Esophagus muscularis mucosa (tissue), 4 donors: ENCODE measurements around the gene NCOA1. TPM values are rescaled to one million over a fixed set of nuclear protein-coding genes. Genes with fewer than 3 reads are reported as not detected.

ENCODE experiments used
- DNase-seq: peaks from one replicate; pipeline ENCODE4 v3.0.0-alpha.2; 2017; ENCODE audit errors: extremely low spot score
- H3K27ac ChIP-seq, 4 donors: fragments of 200-600 bp; sonication (generic); replicated peaks in 1 of 4; 1 replicate in 3 of 4; 2 replicates in 1 of 4; pipeline ENCODE4 v1.5.1; 2016 to 2019; ENCODE audit warnings: mild to moderate bottlenecking in 1 of 4
- H3K27me3 ChIP-seq, 4 donors: fragments of 200-600 bp; sonication (generic); one replicate each; pipeline versions ENCODE4 v1.5.1 to v1.6.0; 2016 to 2019
- H3K36me3 ChIP-seq, 4 donors: fragments of 200-600 bp; sonication (generic); one replicate each; pipeline ENCODE4 v1.5.1; 2016 to 2019
- H3K4me1 ChIP-seq, 4 donors: fragments of 200-600 bp; sonication (generic); one replicate each; pipeline ENCODE4 v1.5.1; 2016 to 2019
- H3K4me3 ChIP-seq, 4 donors: fragments of 200-600 bp; sonication (generic); 1 replicate in 2 of 4; 2 replicates in 2 of 4; pipeline ENCODE4 v1.5.1; 2016 to 2019; ENCODE audit warnings: mild to moderate bottlenecking in 4 of 4, moderate library complexity in 1 of 4
- H3K9me3 ChIP-seq, 4 donors: fragments of 200-600 bp; sonication (generic); 1 replicate in 3 of 4; 2 replicates in 1 of 4; pipeline ENCODE4 v1.5.1; 2016 to 2019
- CTCF ChIP-seq, 3 experiments: fragments of 200-600 bp in 2 of 3; fragments of 450-650 bp in 1 of 3; sonication (generic) in 2 of 3; IDR thresholded peaks; one replicate each; pipeline ENCODE4 v1.5.1; 2017 to 2019; ENCODE audit warnings: antibody characterized with exemption in 3 of 3, mild to moderate bottlenecking in 2 of 3, moderate library complexity in 1 of 3
- EP300 ChIP-seq: sonication (generic); formaldehyde crosslinking; IDR thresholded peaks from one replicate; pipeline ENCODE4 v1.6.1; 2017; ENCODE audit warnings: antibody characterized with exemption
- POLR2A ChIP-seq: fragments of 450-650 bp; IDR thresholded peaks from one replicate; pipeline ENCODE4 v1.6.1; 2017; ENCODE audit warnings: antibody characterized with exemption, moderate library complexity, mild to moderate bottlenecking, low read depth
- POLR2AphosphoS5 ChIP-seq, 2 donors: sonication (generic); formaldehyde crosslinking; IDR thresholded peaks; one replicate each; pipeline ENCODE4 v1.6.1; 2017; ENCODE audit warnings: antibody characterized with exemption in 2 of 2
- WGBS: methylation state at CpG from one replicate; pipeline ENCODE4 v1.1.5; 2018; 5-methylcytosine and 5-hydroxymethylcytosine counted together
- intact Hi-C: fragments of 100-400 bp; cut with DNase I; formaldehyde crosslinking; loops from one replicate; pipeline ENCODE4 v1.15.1; 2023
- total RNA-seq, 4 donors: library from RNA; depleted of rRNA; stranded (reverse); fragments of >200 nt; gene quantifications; one replicate each; pipeline versions ENCODE4 v1.1.0 to v1.2.1, GENCODE V29; 2016

Gene NCOA1
- total RNA-seq, 4 donors from 2014 or later = 43.9 to 49.4 (median 47.3) TPM

GRCh38 chr2:24771764-24772586 lies 280.9 kb downstream of the NCOA1 start:
- intact Hi-C loops = no loop called here
- Histone ChIP-seq H3K36me3 (peaks cover 6 to 35% (median 26%) of the 10 kb centered on the region in 4 donors), H3K27me3 (no peaks in the 10 kb centered on the region), H3K4me3 (no peak overlapping the region), H3K27ac (no peak overlapping the region), H3K4me1 (peaks cover 0 to 5% (median 0%) of the 10 kb centered on the region in 4 donors), H3K9me3 (no peaks in the 10 kb centered on the region)
- no peak for DNase-seq
- TF ChIP-seq POLR2AphosphoS5 (IDR thresholded peaks at IDR 0.05) (no peak), EP300 (no peak), CTCF (IDR thresholded peaks at IDR 0.05) (no peak), POLR2A (no peak)
- 91% methylated on average over 5 of the region's 5 CpGs for WGBS

GRCh38 chr2:24774373-24774772 lies 283.3 kb downstream of the NCOA1 start:
- TF ChIP-seq CTCF (IDR thresholded peaks at IDR 0.05) (no peak), POLR2AphosphoS5 (IDR thresholded peaks at IDR 0.05) (no peak), EP300 (no peak), POLR2A (no peak)
- WGBS = 83% methylated on average over 3 of the region's 3 CpGs
- no peak for DNase-seq
- no peaks in the 10 kb centered on the region for H3K27me3 ChIP-seq
- intact Hi-C loops = no loop called here
- no peaks in the 10 kb centered on the region for H3K9me3 ChIP-seq
- no peaks in the 10 kb centered on the region for H3K4me1 ChIP-seq
- H3K27ac ChIP-seq = no peak overlapping the region
- no peak overlapping the region for H3K4me3 ChIP-seq
- H3K36me3 ChIP-seq = peaks cover 5 to 16% (median 14%) of the 10 kb centered on the region in 4 donors

- intact Hi-C loops = no loop called here
- Histone ChIP-seq H3K27me3 (no peaks in the 10 kb centered on the region), H3K27ac (no peak overlapping the region), H3K9me3 (no peaks in the 10 kb centered on the region), H3K4me1 (no peaks in the 10 kb centered on the region), H3K36me3 (no peaks in the 10 kb centered on the region), H3K4me3 (no peak overlapping the region)
- no peak for DNase-seq
- TF ChIP-seq CTCF (IDR thresholded peaks at IDR 0.05) (no peak), EP300 (no peak), POLR2A (no peak), POLR2AphosphoS5 (IDR thresholded peaks at IDR 0.05) (no peak)
- 78% methylated on average over 2 of the region's 2 CpGs for WGBS
These were observed 288.1 kb downstream of the NCOA1 start for GRCh38 chr2:24779116-24779515.

GRCh38 chr2:24783641-24784040 lies 292.6 kb downstream of the NCOA1 start:
- H3K36me3 ChIP-seq = no peaks in the 10 kb centered on the region
- no peak overlapping the region for H3K4me3 ChIP-seq
- no peaks in the 10 kb centered on the region for H3K9me3 ChIP-seq
- H3K27ac ChIP-seq = no peak overlapping the region
- TF ChIP-seq CTCF (IDR thresholded peaks at IDR 0.05) (no peak), EP300 (no peak), POLR2AphosphoS5 (IDR thresholded peaks at IDR 0.05) (no peak), POLR2A (no peak)
- no peaks in the 10 kb centered on the region for H3K27me3 ChIP-seq
- 87% methylated on average over 3 of the region's 3 CpGs for WGBS
- intact Hi-C loops = no loop called here
- H3K4me1 ChIP-seq = peaks cover 0 to 1% (median under 1%) of the 10 kb centered on the region in 4 donors
- DNase-seq = no peak
